ENCODE data around the gene KIRREL1. TPM values are rescaled to one million over a fixed set of nuclear protein-coding genes. Genes with fewer than 3 reads are reported as not detected.
A peak's percentile ranks its signal among the peaks of the same experiment; 100 is the strongest.

Gene KIRREL1
- total RNA-seq, 1 donor from 2014 or later, result 34.9 TPM

- Histone ChIP-seq H3K4me1 (peaks cover 58% of the 10 kb centered on the region), H3K36me3 (no peaks in the 10 kb centered on the region), H3K27ac (peak overlapping the region; percentile 98), H3K9me3 (no peaks in the 10 kb centered on the region), H3K4me3 (peak overlapping the region; percentile 92 to 97), H3K27me3 (no peaks in the 10 kb centered on the region)
- intact Hi-C loops (cut with DNase I), result loop anchor here (5.0 kb wide), 1 partner anchor 42 kb away; no protein-coding TSS in a partner anchor
- TF ChIP-seq POLR2A (IDR thresholded peaks at IDR 0.05) (no peak), CTCF (IDR thresholded peaks at IDR 0.05) (no peak), POLR2AphosphoS5 (IDR thresholded peaks at IDR 0.05; ENCODE audit: insufficient read depth in 1 of 2, low read depth in 1 of 2) (no peak)
- no peak for DNase-seq (ENCODE audit: extremely low spot score in 2 of 2)
Measured at GRCh38 chr1:157994704-157995582, 1.5 kb downstream of the KIRREL1 start.

GRCh38 chr1:157995583-157996169 is 2.2 kb downstream of the KIRREL1 start:
- peak overlapping the region; percentile 98 for H3K27ac ChIP-seq
- H3K9me3 ChIP-seq, result no peaks in the 10 kb centered on the region
- H3K36me3 ChIP-seq, result no peaks in the 10 kb centered on the region
- intact Hi-C loops (cut with DNase I), result no loop called here
- no peak for DNase-seq (ENCODE audit: extremely low spot score in 2 of 2)
- no peak for TF ChIP-seq POLR2AphosphoS5 (IDR thresholded peaks at IDR 0.05; ENCODE audit: insufficient read depth in 1 of 2, low read depth in 1 of 2)
- TF ChIP-seq CTCF (IDR thresholded peaks at IDR 0.05), result no peak
- no peak for TF ChIP-seq POLR2A (IDR thresholded peaks at IDR 0.05)
- peaks cover 65% of the 10 kb centered on the region for H3K4me1 ChIP-seq
- H3K27me3 ChIP-seq, result no peaks in the 10 kb centered on the region
- peak overlapping the region; percentile 92 to 97 for H3K4me3 ChIP-seq

- H3K4me1 ChIP-seq, result peaks cover 73% of the 10 kb centered on the region
- intact Hi-C loops (cut with DNase I), result no loop called here
Measured at GRCh38 chr1:157996433-157996832, 3.0 kb downstream of the KIRREL1 start.

GRCh38 chr1:158000507-158000906 is 7.1 kb downstream of the KIRREL1 start:
- intact Hi-C loops (cut with DNase I), result no loop called here
- Histone ChIP-seq H3K4me1 (peaks cover 97% of the 10 kb centered on the region), H3K4me3 (no peak overlapping the region), H3K9me3 (no peaks in the 10 kb centered on the region), H3K27me3 (no peaks in the 10 kb centered on the region), H3K36me3 (no peaks in the 10 kb centered on the region), H3K27ac (peak overlapping the region; percentile 97)
- TF ChIP-seq POLR2A (IDR thresholded peaks at IDR 0.05) (no peak), POLR2AphosphoS5 (IDR thresholded peaks at IDR 0.05; ENCODE audit: insufficient read depth in 1 of 2, low read depth in 1 of 2) (no peak)
- no peak for DNase-seq (ENCODE audit: extremely low spot score in 2 of 2)

More at GRCh38 chr1:157996433-157996832, 3.0 kb downstream of the KIRREL1 start:
- Histone ChIP-seq H3K27ac (peak overlapping the region; percentile 98), H3K4me3 (peak overlapping the region; percentile 92 to 97), H3K36me3 (no peaks in the 10 kb centered on the region), H3K9me3 (no peaks in the 10 kb centered on the region), H3K27me3 (no peaks in the 10 kb centered on the region)
- TF ChIP-seq POLR2AphosphoS5 (IDR thresholded peaks at IDR 0.05; ENCODE audit: insufficient read depth in 1 of 2, low read depth in 1 of 2) (no peak), POLR2A (IDR thresholded peaks at IDR 0.05) (no peak), CTCF (IDR thresholded peaks at IDR 0.05) (no peak)
- no peak for DNase-seq (ENCODE audit: extremely low spot score in 2 of 2)

- H3K4me3 ChIP-seq, result no peak overlapping the region
- peak overlapping the region; percentile 97 for H3K27ac ChIP-seq
- no peak for DNase-seq (ENCODE audit: extremely low spot score in 2 of 2)
Measured at GRCh38 chr1:158002022-158002630, 8.7 kb downstream of the KIRREL1 start.

More at GRCh38 chr1:158002022-158002630, 8.7 kb downstream of the KIRREL1 start:
- H3K27me3 ChIP-seq, result no peaks in the 10 kb centered on the region
- TF ChIP-seq POLR2AphosphoS5 (IDR thresholded peaks at IDR 0.05; ENCODE audit: insufficient read depth in 1 of 2, low read depth in 1 of 2) (no peak), POLR2A (IDR thresholded peaks at IDR 0.05) (no peak), CTCF (IDR thresholded peaks at IDR 0.05) (no peak)
- no peaks in the 10 kb centered on the region for H3K36me3 ChIP-seq
- intact Hi-C loops (cut with DNase I), result no loop called here
- H3K9me3 ChIP-seq, result no peaks in the 10 kb centered on the region
- peaks cover 97% of the 10 kb centered on the region for H3K4me1 ChIP-seq
